Activated CD8-positive, alpha-beta T cell treated with anti-CD3 and anti-CD28 coated beads for 36 hours (primary cell): ENCODE measurements around the gene CACNA2D3. TPM values are rescaled to one million over a fixed set of nuclear protein-coding genes. Genes with fewer than 3 reads are reported as not detected.

ENCODE experiments used
- ATAC-seq: fragments of 200-7000 bp; cut with Tn5 transposase; one replicate; pipeline ENCODE4 v1.10.0; 2021; ENCODE audit warnings: mild to moderate bottlenecking, moderate library complexity
- CTCF ChIA-PET: fragments of 350-600 bp; sonication (Branson Sonifier 250); formaldehyde crosslinking; loops from one replicate; lab custom pipeline; 2021; ENCODE audit warnings: antibody characterized with exemption; lab: Charles Lee
- POLR2A ChIA-PET: fragments of 350-600 bp; sonication (Branson Sonifier 250); formaldehyde crosslinking; loops from one replicate; lab custom pipeline; 2021; ENCODE audit warnings: antibody characterized with exemption; lab: Charles Lee
- DNase-seq: peaks from one replicate; pipeline ENCODE4 v3.0.0-alpha.2; 2020
- H3K27ac Mint-ChIP-seq: one replicate; pipeline ENCODE4 v1.8.0; 2021; ENCODE audit warnings: mild to moderate bottlenecking, mixed read lengths
- H3K27me3 Mint-ChIP-seq: one replicate; pipeline ENCODE4 v1.8.0; 2021; ENCODE audit warnings: mixed read lengths
- H3K36me3 Mint-ChIP-seq: one replicate; pipeline ENCODE4 v1.8.0; 2021; ENCODE audit warnings: low read depth, mixed read lengths
- H3K4me1 Mint-ChIP-seq: one replicate; pipeline ENCODE4 v1.8.0; 2021; ENCODE audit warnings: low read depth, mixed read lengths
- H3K4me3 Mint-ChIP-seq: one replicate; pipeline ENCODE4 v1.8.0; 2021; ENCODE audit warnings: mild to moderate bottlenecking, moderate library complexity, mixed read lengths
- H3K9me3 Mint-ChIP-seq: one replicate; pipeline ENCODE4 v1.8.0; 2021; ENCODE audit warnings: mixed read lengths
- intact Hi-C: fragments of 100-400 bp; cut with micrococcal nuclease; formaldehyde crosslinking; loops from one replicate; pipeline ENCODE4 v1.10.0; 2022
- total RNA-seq, 2 experiments: library from RNA; stranded (reverse); gene quantifications; one replicate each; pipeline ENCODE4 v1.2.3, GENCODE V29; 2021
- TF ChIP-seq, protein P1 (sequence below): fragments of 200-600 bp; IDR thresholded peaks from one replicate; pipeline ENCODE4 v1.8.0; 2022; ENCODE audit warnings: antibody characterized with exemption, mild to moderate bottlenecking

The CACNA2D3 gene
- total RNA-seq, 2 experiments from 2014 or later, result not detected

DNA sequence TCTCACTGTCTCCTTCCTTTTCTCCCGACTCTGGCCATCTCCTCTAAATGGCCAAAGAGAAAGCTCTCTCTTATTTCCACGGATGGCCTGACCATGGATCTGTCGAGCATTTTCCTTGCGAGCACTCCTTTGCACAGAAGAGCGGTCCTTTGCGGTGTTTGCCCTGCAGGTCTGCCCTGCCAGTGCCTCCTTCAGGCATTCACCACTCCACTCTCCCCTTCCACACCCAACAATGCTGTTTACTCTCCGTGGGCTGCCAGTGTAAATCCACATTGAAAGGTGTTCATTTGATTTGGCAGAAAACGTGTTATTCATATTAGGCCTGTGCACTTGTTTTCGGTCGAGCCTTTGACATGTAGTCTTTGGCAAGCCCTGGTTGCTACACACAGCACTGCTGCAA lies 49.6 kb downstream of the CACNA2D3 start:
- no peaks in the 10 kb centered on the region for H3K4me1 Mint-ChIP-seq
- H3K4me3 Mint-ChIP-seq, result no peak overlapping the region
- POLR2A ChIA-PET, result interaction anchor here (0.9 kb wide), 1 partner anchor 10 kb away, joined by 3 read pairs; no protein-coding TSS in a partner anchor
- CTCF ChIA-PET, result no interaction called here
- TF ChIP-seq, protein P1, sequence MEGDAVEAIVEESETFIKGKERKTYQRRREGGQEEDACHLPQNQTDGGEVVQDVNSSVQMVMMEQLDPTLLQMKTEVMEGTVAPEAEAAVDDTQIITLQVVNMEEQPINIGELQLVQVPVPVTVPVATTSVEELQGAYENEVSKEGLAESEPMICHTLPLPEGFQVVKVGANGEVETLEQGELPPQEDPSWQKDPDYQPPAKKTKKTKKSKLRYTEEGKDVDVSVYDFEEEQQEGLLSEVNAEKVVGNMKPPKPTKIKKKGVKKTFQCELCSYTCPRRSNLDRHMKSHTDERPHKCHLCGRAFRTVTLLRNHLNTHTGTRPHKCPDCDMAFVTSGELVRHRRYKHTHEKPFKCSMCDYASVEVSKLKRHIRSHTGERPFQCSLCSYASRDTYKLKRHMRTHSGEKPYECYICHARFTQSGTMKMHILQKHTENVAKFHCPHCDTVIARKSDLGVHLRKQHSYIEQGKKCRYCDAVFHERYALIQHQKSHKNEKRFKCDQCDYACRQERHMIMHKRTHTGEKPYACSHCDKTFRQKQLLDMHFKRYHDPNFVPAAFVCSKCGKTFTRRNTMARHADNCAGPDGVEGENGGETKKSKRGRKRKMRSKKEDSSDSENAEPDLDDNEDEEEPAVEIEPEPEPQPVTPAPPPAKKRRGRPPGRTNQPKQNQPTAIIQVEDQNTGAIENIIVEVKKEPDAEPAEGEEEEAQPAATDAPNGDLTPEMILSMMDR, result no peak
- intact Hi-C loops, result no loop called here
- H3K9me3 Mint-ChIP-seq, result no peaks in the 10 kb centered on the region
- no peak for ATAC-seq
- H3K27ac Mint-ChIP-seq, result no peak overlapping the region
- peaks cover 2% of the 10 kb centered on the region for H3K27me3 Mint-ChIP-seq
- H3K36me3 Mint-ChIP-seq, result no peaks in the 10 kb centered on the region
- DNase-seq, result no peak

DNA sequence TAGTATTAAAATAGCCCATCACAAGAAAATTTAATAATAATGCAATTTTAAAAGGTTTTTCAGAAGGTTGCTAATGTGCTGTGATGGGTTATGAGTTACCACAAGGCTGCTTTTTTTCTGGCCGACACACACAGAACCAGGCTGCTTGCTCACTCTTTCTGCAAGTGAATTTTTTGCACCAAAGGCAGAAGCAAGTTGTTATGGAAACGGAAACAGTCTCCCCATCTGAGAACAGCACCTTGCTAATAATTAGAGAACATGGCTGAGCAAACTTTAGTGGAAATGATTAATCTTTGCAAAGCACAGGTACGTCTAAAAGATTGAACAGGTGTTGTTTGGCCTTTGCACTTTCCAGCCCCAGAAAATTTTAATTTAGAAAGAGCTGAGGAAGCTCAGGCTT lies 51.0 kb downstream of the CACNA2D3 start:
- ATAC-seq (no peak), DNase-seq (no peak)
- TF ChIP-seq, protein P1, result no peak
- Mint-ChIP-seq H3K4me1 (no peaks in the 10 kb centered on the region), H3K27ac (no peak overlapping the region), H3K4me3 (no peak overlapping the region), H3K9me3 (no peaks in the 10 kb centered on the region), H3K36me3 (no peaks in the 10 kb centered on the region), H3K27me3 (peaks cover 3% of the 10 kb centered on the region)
- POLR2A ChIA-PET, result no interaction called here
- intact Hi-C loops, result no loop called here
- CTCF ChIA-PET, result no interaction called here

DNA sequence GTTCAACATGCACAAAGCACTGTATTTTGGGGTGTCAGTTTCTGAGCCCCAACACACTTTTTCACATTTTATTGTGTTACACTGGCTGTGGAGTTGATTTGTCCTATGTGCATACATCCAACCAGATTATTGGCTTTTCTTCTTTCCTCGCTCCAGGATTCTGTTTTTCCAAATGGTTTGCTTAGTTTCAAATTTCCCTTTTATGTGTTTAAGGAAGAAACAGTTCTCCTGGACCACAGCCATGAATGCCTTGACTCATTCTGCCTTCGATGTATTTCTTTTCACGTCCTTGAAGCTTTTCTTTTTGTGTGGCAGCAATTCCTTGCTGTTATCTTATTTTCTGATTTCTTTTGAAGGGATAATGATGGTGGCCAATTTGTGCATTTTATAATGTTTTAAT lies 53.8 kb downstream of the CACNA2D3 start:
- H3K4me1 Mint-ChIP-seq, result no peaks in the 10 kb centered on the region
- H3K27me3 Mint-ChIP-seq, result peaks cover 1% of the 10 kb centered on the region
- intact Hi-C loops, result no loop called here
- no peak overlapping the region for H3K27ac Mint-ChIP-seq
- POLR2A ChIA-PET, result no interaction called here
- CTCF ChIA-PET, result no interaction called here
- H3K4me3 Mint-ChIP-seq, result no peak overlapping the region
- no peaks in the 10 kb centered on the region for H3K36me3 Mint-ChIP-seq
- no peak for ATAC-seq
- H3K9me3 Mint-ChIP-seq, result no peaks in the 10 kb centered on the region
- no peak for DNase-seq
- TF ChIP-seq, protein P1, result no peak

DNA sequence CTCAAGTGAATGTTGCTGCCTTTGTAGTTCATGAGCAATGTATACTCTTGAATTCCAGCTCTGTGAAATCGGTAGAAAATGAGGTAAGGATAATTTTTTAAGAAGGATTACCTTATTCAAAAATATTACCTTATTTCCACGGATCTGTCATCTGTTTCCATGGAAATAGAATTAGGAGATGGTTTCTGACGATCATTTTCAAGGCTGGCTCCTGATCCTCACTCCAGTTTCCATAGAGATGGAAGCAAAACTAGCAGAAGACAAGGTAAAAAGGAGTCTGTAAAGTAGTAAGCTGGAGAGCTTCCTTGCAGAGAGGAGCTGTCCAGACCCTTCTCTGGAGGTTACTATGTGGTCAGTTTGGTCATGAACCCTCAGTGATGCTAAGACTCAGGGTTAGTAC lies 55.5 kb downstream of the CACNA2D3 start:
- Mint-ChIP-seq H3K36me3 (no peaks in the 10 kb centered on the region), H3K27me3 (peaks cover 1% of the 10 kb centered on the region), H3K27ac (no peak overlapping the region), H3K9me3 (no peaks in the 10 kb centered on the region), H3K4me3 (no peak overlapping the region), H3K4me1 (no peaks in the 10 kb centered on the region)
- TF ChIP-seq, protein P1, result no peak
- POLR2A ChIA-PET, result no interaction called here
- CTCF ChIA-PET, result no interaction called here
- DNase-seq, result no peak
- no peak for ATAC-seq
- intact Hi-C loops, result no loop called here

DNA sequence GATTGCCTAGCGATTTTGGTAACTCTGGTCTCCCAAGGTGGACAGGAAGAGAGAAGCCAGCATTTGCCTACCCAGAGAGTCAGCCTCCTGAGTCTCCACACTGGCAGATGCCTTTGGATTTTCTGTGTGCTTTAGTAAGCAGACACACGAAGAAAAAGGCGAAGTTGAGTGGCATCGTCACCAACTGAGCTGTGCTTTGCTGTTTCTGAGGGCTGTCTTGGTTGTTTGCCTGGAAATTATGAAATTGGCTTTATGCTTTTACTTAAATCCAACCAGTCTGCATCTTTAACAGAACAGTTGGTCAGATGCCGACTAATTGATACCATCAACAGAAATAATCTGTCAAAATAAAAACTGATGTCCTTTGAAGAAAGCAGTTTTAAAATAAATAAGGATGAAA lies 56.0 kb downstream of the CACNA2D3 start:
- Mint-ChIP-seq H3K27ac (no peak overlapping the region), H3K36me3 (no peaks in the 10 kb centered on the region), H3K9me3 (no peaks in the 10 kb centered on the region), H3K4me1 (no peaks in the 10 kb centered on the region), H3K4me3 (no peak overlapping the region), H3K27me3 (peaks cover 1% of the 10 kb centered on the region)
- ATAC-seq, result no peak
- ChIA-PET CTCF (no interaction called here), POLR2A (interaction anchor here (0.5 kb wide), 1 partner anchor 657 kb away, joined by 4 read pairs; no protein-coding TSS in a partner anchor)
- no peak for DNase-seq
- intact Hi-C loops, result no loop called here
- TF ChIP-seq, protein P1, result no peak
